Skeletal muscle tissue (tissue), 4 donors: ENCODE results near the gene TTC21A. TPM values are rescaled to one million over a fixed set of nuclear protein-coding genes. Genes with fewer than 3 reads are reported as not detected.
A peak's percentile ranks its signal among the peaks of the same experiment; 100 is the strongest.

Experiments used
- H3K27ac ChIP-seq: one replicate; pipeline ENCODE4 v1.7.0; 2013; ENCODE audit warnings: mild to moderate bottlenecking, low read depth, low read length, inconsistent platforms
- H3K27me3 ChIP-seq, 3 donors: one replicate each; pipeline ENCODE4 v1.7.0; 2013; ENCODE audit warnings: low read length in 3 of 3; ENCODE audit not compliant: control insufficient read depth in 3 of 3, insufficient read depth in 3 of 3
- H3K36me3 ChIP-seq, 3 donors: one replicate each; pipeline ENCODE4 v1.7.0; 2013; ENCODE audit warnings: low read length in 3 of 3; ENCODE audit not compliant: control insufficient read depth in 3 of 3, insufficient read depth in 3 of 3
- H3K4me1 ChIP-seq, 3 donors: one replicate each; pipeline ENCODE4 v1.7.0; 2013; ENCODE audit warnings: low read length in 3 of 3, mild to moderate bottlenecking in 3 of 3; ENCODE audit not compliant: control insufficient read depth in 3 of 3, insufficient read depth in 3 of 3
- H3K4me3 ChIP-seq, 3 donors: one replicate each; pipeline ENCODE4 v1.7.0; 2013; ENCODE audit warnings: low read length in 3 of 3
- H3K9ac ChIP-seq, 3 donors: one replicate each; pipeline ENCODE4 v1.7.0; 2013; ENCODE audit warnings: low read length in 3 of 3, mild to moderate bottlenecking in 3 of 3, moderate library complexity in 2 of 3, low read depth in 1 of 3
- H3K9me3 ChIP-seq, 3 donors: one replicate each; pipeline ENCODE4 v1.7.0; 2013; ENCODE audit warnings: low read length in 3 of 3; ENCODE audit not compliant: control insufficient read depth in 3 of 3
- total RNA-seq: library from RNA; depleted of rRNA; stranded (reverse); fragments of >200 nt; gene quantifications from one replicate; pipeline ENCODE4 v1.2.3, GENCODE V29; 2014
- donor health status: Osteomylitis.

The TTC21A gene
- total RNA-seq, 1 donor from 2014 or later, result 1.0 TPM

GRCh38 chr3:39133822-39134221 is 26.3 kb downstream of the TTC21A start:
- Histone ChIP-seq H3K9me3 (no peaks in the 10 kb centered on the region), H3K4me3 (no peak overlapping the region), H3K4me1 (peaks cover 0 to 9% (median 0%) of the 10 kb centered on the region in 3 donors), H3K9ac (no peak overlapping the region), H3K36me3 (peaks cover 0 to 4% (median 2%) of the 10 kb centered on the region in 3 donors), H3K27ac (no peak overlapping the region), H3K27me3 (no peaks in the 10 kb centered on the region)

- Histone ChIP-seq H3K9me3 (no peaks in the 10 kb centered on the region), H3K27ac (no peak overlapping the region)
Measured at GRCh38 chr3:39134305-39134704, 26.8 kb downstream of the TTC21A start.

GRCh38 chr3:39135170-39135805 is 27.8 kb downstream of the TTC21A start:
- H3K4me3 ChIP-seq, result no peak overlapping the region
- H3K4me1 ChIP-seq, result peaks cover 0 to 13% (median 4%) of the 10 kb centered on the region in 3 donors
- no peak overlapping the region for H3K27ac ChIP-seq
- H3K9ac ChIP-seq, result no peak overlapping the region
- no peaks in the 10 kb centered on the region for H3K27me3 ChIP-seq
- H3K36me3 ChIP-seq, result peaks cover 0 to 4% (median 2%) of the 10 kb centered on the region in 3 donors
- H3K9me3 ChIP-seq, result no peaks in the 10 kb centered on the region

More at GRCh38 chr3:39134305-39134704, 26.8 kb downstream of the TTC21A start:
- Histone ChIP-seq H3K9ac (no peak overlapping the region), H3K4me1 (peaks cover 0 to 11% (median 3%) of the 10 kb centered on the region in 3 donors), H3K27me3 (no peaks in the 10 kb centered on the region), H3K4me3 (no peak overlapping the region), H3K36me3 (peaks cover 0 to 4% (median 2%) of the 10 kb centered on the region in 3 donors)

- Histone ChIP-seq H3K9ac (no peak overlapping the region), H3K27ac (no peak overlapping the region), H3K27me3 (no peaks in the 10 kb centered on the region), H3K4me3 (no peak overlapping the region), H3K9me3 (no peaks in the 10 kb centered on the region), H3K36me3 (peaks cover 5 to 10% (median 7%) of the 10 kb centered on the region in 3 donors), H3K4me1 (peaks cover 8 to 28% (median 19%) of the 10 kb centered on the region in 3 donors)
Measured at GRCh38 chr3:39136533-39137434, 29.3 kb downstream of the TTC21A start.

- Histone ChIP-seq H3K4me3 (no peak overlapping the region), H3K4me1 (peaks cover 15 to 35% (median 26%) of the 10 kb centered on the region in 3 donors), H3K9ac (no peak overlapping the region), H3K36me3 (peaks cover 8 to 17% (median 14%) of the 10 kb centered on the region in 3 donors), H3K27ac (no peak overlapping the region), H3K27me3 (no peaks in the 10 kb centered on the region), H3K9me3 (no peaks in the 10 kb centered on the region)
Measured at GRCh38 chr3:39137435-39137936, 30.0 kb downstream of the TTC21A start.

- H3K27me3 ChIP-seq, result no peaks in the 10 kb centered on the region
- H3K9ac ChIP-seq, result no peak overlapping the region
- no peak overlapping the region for H3K27ac ChIP-seq
- peaks cover 15 to 24% (median 21%) of the 10 kb centered on the region in 3 donors for H3K36me3 ChIP-seq
- H3K9me3 ChIP-seq, result no peaks in the 10 kb centered on the region
- H3K4me1 ChIP-seq, result peaks cover 18 to 42% (median 33%) of the 10 kb centered on the region in 3 donors
- H3K4me3 ChIP-seq, result no peak overlapping the region
Measured at GRCh38 chr3:39137991-39138803, 30.7 kb downstream of the TTC21A start.

- Histone ChIP-seq H3K36me3 (peaks cover 22 to 31% (median 28%) of the 10 kb centered on the region in 3 donors), H3K9me3 (no peaks in the 10 kb centered on the region), H3K9ac (no peak overlapping the region), H3K27ac (no peak overlapping the region), H3K27me3 (no peaks in the 10 kb centered on the region), H3K4me3 (no peak overlapping the region), H3K4me1 (peaks cover 23 to 49% (median 40%) of the 10 kb centered on the region in 3 donors)
Measured at GRCh38 chr3:39138804-39139415, 31.4 kb downstream of the TTC21A start.

GRCh38 chr3:39139442-39139841 is 32.0 kb downstream of the TTC21A start:
- no peaks in the 10 kb centered on the region for H3K27me3 ChIP-seq
- H3K27ac ChIP-seq, result no peak overlapping the region
- H3K4me3 ChIP-seq, result no peak overlapping the region
- no peak overlapping the region for H3K9ac ChIP-seq
- H3K4me1 ChIP-seq, result peaks cover 23 to 51% (median 44%) of the 10 kb centered on the region in 3 donors
- H3K9me3 ChIP-seq, result no peaks in the 10 kb centered on the region
- H3K36me3 ChIP-seq, result peaks cover 27 to 36% (median 34%) of the 10 kb centered on the region in 3 donors

GRCh38 chr3:39140341-39140971 is 33.0 kb downstream of the TTC21A start:
- Histone ChIP-seq H3K27ac (peak overlapping the region; percentile 59), H3K9ac (peak overlapping the region in 1 of 3 donors; percentile 17), H3K9me3 (no peaks in the 10 kb centered on the region), H3K4me1 (peaks cover 23 to 45% (median 44%) of the 10 kb centered on the region in 3 donors), H3K4me3 (no peak overlapping the region), H3K36me3 (peaks cover 35 to 46% (median 44%) of the 10 kb centered on the region in 3 donors), H3K27me3 (no peaks in the 10 kb centered on the region)
